ENCODE data around the gene HDDC2. TPM values are rescaled to one million over a fixed set of nuclear protein-coding genes. Genes with fewer than 3 reads are reported as not detected.

The HDDC2 gene
- total and polyA plus RNA-seq, 2 experiments from 2014 or later = 69.5 to 131 TPM

DNA sequence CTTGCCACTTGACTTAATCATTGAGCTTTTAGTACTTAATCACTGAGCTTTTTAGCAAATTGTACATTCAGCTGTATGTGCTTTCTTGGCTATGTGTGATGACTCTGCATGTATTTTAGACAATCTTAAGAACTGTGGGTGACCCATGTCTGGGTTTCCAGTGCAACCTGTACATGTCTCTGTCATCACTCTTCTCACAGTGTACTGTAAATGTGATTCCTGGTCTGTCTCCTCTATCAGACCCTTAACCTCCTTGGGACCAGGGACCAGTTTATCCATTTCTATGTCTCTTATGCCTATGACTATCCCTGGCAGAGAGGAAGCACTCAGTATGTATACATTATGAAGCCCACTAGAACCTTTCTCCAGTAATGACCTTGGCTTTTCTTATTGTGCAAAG, 36.6 kb upstream of the HDDC2 start (continued):
- TF ChIP-seq, protein P1, sequence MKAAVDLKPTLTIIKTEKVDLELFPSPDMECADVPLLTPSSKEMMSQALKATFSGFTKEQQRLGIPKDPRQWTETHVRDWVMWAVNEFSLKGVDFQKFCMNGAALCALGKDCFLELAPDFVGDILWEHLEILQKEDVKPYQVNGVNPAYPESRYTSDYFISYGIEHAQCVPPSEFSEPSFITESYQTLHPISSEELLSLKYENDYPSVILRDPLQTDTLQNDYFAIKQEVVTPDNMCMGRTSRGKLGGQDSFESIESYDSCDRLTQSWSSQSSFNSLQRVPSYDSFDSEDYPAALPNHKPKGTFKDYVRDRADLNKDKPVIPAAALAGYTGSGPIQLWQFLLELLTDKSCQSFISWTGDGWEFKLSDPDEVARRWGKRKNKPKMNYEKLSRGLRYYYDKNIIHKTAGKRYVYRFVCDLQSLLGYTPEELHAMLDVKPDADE (IDR thresholded peaks at IDR 0.05) = no peak
- no peak for TF ChIP-seq STAT1 (IDR thresholded peaks at IDR 0.05; ENCODE audit: unreplicated experiment)
- TF ChIP-seq CREB1 (CRISPR knock-in tag; IDR thresholded peaks at IDR 0.05; ENCODE audit: low read depth) = no peak
- TF ChIP-seq, protein P2, sequence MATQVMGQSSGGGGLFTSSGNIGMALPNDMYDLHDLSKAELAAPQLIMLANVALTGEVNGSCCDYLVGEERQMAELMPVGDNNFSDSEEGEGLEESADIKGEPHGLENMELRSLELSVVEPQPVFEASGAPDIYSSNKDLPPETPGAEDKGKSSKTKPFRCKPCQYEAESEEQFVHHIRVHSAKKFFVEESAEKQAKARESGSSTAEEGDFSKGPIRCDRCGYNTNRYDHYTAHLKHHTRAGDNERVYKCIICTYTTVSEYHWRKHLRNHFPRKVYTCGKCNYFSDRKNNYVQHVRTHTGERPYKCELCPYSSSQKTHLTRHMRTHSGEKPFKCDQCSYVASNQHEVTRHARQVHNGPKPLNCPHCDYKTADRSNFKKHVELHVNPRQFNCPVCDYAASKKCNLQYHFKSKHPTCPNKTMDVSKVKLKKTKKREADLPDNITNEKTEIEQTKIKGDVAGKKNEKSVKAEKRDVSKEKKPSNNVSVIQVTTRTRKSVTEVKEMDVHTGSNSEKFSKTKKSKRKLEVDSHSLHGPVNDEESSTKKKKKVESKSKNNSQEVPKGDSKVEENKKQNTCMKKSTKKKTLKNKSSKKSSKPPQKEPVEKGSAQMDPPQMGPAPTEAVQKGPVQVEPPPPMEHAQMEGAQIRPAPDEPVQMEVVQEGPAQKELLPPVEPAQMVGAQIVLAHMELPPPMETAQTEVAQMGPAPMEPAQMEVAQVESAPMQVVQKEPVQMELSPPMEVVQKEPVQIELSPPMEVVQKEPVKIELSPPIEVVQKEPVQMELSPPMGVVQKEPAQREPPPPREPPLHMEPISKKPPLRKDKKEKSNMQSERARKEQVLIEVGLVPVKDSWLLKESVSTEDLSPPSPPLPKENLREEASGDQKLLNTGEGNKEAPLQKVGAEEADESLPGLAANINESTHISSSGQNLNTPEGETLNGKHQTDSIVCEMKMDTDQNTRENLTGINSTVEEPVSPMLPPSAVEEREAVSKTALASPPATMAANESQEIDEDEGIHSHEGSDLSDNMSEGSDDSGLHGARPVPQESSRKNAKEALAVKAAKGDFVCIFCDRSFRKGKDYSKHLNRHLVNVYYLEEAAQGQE (IDR thresholded peaks at IDR 0.05; ENCODE audit: unreplicated experiment) = no peak
- TF ChIP-seq JUNB (IDR thresholded peaks at IDR 0.05; ENCODE audit: unreplicated experiment) = no peak
- no peak for TF ChIP-seq ZNF114 (CRISPR knock-in tag; IDR thresholded peaks at IDR 0.05)
- TF ChIP-seq ZNF331 (CRISPR knock-in tag; IDR thresholded peaks at IDR 0.05; ENCODE audit: low read depth) = no peak
- TF ChIP-seq, protein P3, sequence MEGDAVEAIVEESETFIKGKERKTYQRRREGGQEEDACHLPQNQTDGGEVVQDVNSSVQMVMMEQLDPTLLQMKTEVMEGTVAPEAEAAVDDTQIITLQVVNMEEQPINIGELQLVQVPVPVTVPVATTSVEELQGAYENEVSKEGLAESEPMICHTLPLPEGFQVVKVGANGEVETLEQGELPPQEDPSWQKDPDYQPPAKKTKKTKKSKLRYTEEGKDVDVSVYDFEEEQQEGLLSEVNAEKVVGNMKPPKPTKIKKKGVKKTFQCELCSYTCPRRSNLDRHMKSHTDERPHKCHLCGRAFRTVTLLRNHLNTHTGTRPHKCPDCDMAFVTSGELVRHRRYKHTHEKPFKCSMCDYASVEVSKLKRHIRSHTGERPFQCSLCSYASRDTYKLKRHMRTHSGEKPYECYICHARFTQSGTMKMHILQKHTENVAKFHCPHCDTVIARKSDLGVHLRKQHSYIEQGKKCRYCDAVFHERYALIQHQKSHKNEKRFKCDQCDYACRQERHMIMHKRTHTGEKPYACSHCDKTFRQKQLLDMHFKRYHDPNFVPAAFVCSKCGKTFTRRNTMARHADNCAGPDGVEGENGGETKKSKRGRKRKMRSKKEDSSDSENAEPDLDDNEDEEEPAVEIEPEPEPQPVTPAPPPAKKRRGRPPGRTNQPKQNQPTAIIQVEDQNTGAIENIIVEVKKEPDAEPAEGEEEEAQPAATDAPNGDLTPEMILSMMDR (conservative IDR thresholded peaks at IDR 0.05; ENCODE audit: low read depth in 2 of 2) = no peak
- no peak for TF ChIP-seq NANOG (IDR thresholded peaks at IDR 0.05; ENCODE audit: borderline replicate concordance)

DNA sequence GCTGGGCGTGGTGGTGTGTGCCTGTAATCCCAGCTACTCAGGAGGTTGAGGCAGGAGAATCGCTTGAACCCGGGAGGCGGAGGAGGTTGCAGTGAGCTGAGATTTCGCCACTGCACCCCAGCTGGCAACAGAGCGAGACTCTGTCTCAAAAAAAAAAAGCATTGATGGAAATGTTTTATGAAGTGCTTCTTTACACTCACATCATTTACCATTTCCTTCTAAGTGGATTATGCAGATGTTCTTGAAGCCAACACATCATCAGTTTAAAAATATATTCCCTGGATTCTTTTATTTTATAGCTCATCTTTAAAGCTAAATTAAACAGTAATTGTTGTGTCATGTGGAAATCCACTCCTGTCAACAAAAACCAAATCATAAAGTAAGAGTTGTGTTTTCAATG, 35.9 kb upstream of the HDDC2 start:
- Histone ChIP-seq H3F3A (replicated peaks; ENCODE audit: low read depth) (no peaks in the 10 kb centered on the region), H2AFZ (no peak overlapping the region), H3K36me3 (ENCODE audit: insufficient read depth) (no peaks in the 10 kb centered on the region), H3K9me2 (ENCODE audit: insufficient read depth) (no peaks in the 10 kb centered on the region), H3K27me3 (ENCODE audit: insufficient read depth) (no peaks in the 10 kb centered on the region), H4K20me1 (replicated peaks; ENCODE audit: insufficient read depth) (no peaks in the 10 kb centered on the region), H3K27ac (ENCODE audit: low read depth) (no peak overlapping the region), H3K4me2 (no peak overlapping the region), H3K79me2 (replicated peaks; ENCODE audit: insufficient read depth) (no peaks in the 10 kb centered on the region), H3K4me3 (no peak overlapping the region), H3K4me1 (ENCODE audit: insufficient read depth) (no peaks in the 10 kb centered on the region)
- H3K4me3 Mint-ChIP-seq = no peak overlapping the region
- TF ChIP-seq, protein P3 (conservative IDR thresholded peaks at IDR 0.05; ENCODE audit: low read depth in 2 of 2) = no peak
- TF ChIP-seq ZNF331 (CRISPR knock-in tag; IDR thresholded peaks at IDR 0.05; ENCODE audit: low read depth) = no peak
- no peak for TF ChIP-seq JUNB (IDR thresholded peaks at IDR 0.05; ENCODE audit: unreplicated experiment)
- TF ChIP-seq, protein P2 (IDR thresholded peaks at IDR 0.05; ENCODE audit: unreplicated experiment) = no peak
- no peak for TF ChIP-seq STAT1 (IDR thresholded peaks at IDR 0.05; ENCODE audit: unreplicated experiment)
- TF ChIP-seq CREB1 (CRISPR knock-in tag; IDR thresholded peaks at IDR 0.05; ENCODE audit: low read depth) = no peak
- TF ChIP-seq, protein P1 (IDR thresholded peaks at IDR 0.05) = no peak
- TF ChIP-seq EZH2phosphoT487 (IDR thresholded peaks at IDR 0.05; ENCODE audit: unreplicated experiment) = no peak
- TF ChIP-seq EZH2 (IDR thresholded peaks at IDR 0.05; ENCODE audit: low read depth, unreplicated experiment) = no peak
- no peak overlapping the region for H3K27ac Mint-ChIP-seq
- H3K36me3 Mint-ChIP-seq (ENCODE audit: low read depth) = no peaks in the 10 kb centered on the region
- ATAC-seq = no peak
- no peaks in the 10 kb centered on the region for H3K27me3 Mint-ChIP-seq (ENCODE audit: insufficient read depth, low read depth, poor library complexity)
- no peaks in the 10 kb centered on the region; the same call in 2 of the 3 replicates for H3K9me3 Mint-ChIP-seq
- DNase-seq (ENCODE audit: low spot score) = no peak
- H3K4me1 Mint-ChIP-seq = no peaks in the 10 kb centered on the region
